ENCODE results near the gene ANKRD22. TPM values are rescaled to one million over a fixed set of nuclear protein-coding genes. Genes with fewer than 3 reads are reported as not detected.

Gene ANKRD22
- total and polyA plus RNA-seq, 9 of the 15 experiments (the other 6 are each of a cell fraction or from before 2014, with no cell fraction given) = not detected

DNA sequence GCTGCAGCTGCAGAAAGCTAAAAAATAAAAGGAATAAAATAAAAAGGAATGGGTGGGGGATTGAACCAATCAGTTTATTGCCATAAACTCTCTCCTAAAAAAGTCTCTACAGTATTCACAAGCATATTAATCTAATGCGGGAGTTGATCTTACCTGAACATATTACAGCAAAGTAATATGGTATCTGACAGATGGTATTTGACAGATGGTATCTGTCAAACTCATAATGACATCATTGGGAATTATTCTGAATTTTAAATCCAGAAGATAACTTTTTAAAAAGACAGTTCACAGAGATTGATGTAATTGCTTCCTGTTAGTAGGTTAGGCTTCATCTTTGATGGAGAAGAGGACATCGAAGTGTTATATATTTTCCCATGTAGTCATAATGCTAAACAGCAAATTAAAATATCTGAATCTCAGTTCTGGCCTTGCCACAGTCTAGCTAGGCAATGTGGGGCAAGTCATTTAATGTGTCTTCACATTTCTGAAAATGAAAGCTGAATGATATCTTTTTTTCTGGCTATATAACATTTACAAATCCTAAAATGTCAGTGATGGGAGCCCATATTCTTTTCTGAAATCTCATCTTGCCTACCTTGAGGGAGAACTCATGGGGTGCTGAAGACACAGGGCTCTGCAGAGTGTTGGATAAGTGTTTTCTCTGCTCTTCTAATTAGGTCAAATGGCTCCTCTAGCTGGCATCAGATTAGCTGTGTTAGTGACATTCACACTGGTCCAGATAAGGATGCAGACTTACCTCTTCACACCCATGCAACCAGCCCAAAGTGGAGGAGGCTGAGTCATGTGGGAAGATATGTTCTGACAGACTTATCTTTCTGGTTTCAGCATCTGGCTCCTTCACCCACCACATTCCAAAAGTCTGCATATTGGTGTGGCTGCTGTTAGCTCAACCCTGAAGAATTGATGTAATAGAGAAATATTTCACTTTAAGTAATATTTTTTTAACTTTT lies 51.2 kb downstream of the ANKRD22 start:
- Histone ChIP-seq H3K9ac (ENCODE audit: insufficient read depth in 1 of 2, low read depth in 2 of 2, low read length in 2 of 2) (no peak overlapping the region), H3K4me2 (ENCODE audit: insufficient read depth, low read length) (no peak overlapping the region), H3K9me3 (replicated peaks; ENCODE audit: control insufficient read depth, insufficient read depth, low read depth, low read length) (no peaks in the 10 kb centered on the region), H3K4me1 (replicated peaks in 1 of 2; ENCODE audit: control insufficient read depth in 2 of 2, insufficient read depth in 2 of 2, low read length in 2 of 2) (no peaks in the 10 kb centered on the region), H2AFZ (ENCODE audit: low read depth, low read length) (no peak overlapping the region), H3K27me3 (ENCODE audit: control insufficient read depth in 2 of 2, insufficient read depth in 2 of 2, low read length in 2 of 2) (no peaks in the 10 kb centered on the region), H4K20me1 (replicated peaks; ENCODE audit: control insufficient read depth, insufficient read depth, low read length) (no peaks in the 10 kb centered on the region), H3K27ac (ENCODE audit: extremely low read depth, low read depth, low read length) (no peak overlapping the region), H3K9me1 (ENCODE audit: control insufficient read depth, insufficient read depth, low read length) (no peaks in the 10 kb centered on the region), H3K79me2 (ENCODE audit: control insufficient read depth, insufficient read depth, low read length) (no peaks in the 10 kb centered on the region), H3K4me3 (no peak overlapping the region), H3K36me3 (ENCODE audit: control insufficient read depth, insufficient read depth, low read length) (no peaks in the 10 kb centered on the region)
- CTCF ChIA-PET (ENCODE audit: low intra/inter-chr PET ratio) = no interaction called here
- 0% methylated on average over 2 of the region's 2 CpGs for WGBS (ENCODE audit: insufficient coverage, low coverage, missing lambda C conversion rate)
- FAIRE-seq (no peak), ATAC-seq (no peak), DNase-seq (ENCODE audit: extremely low read depth in 1 of 4, low spot score in 3 of 4) (no peak)
- intact Hi-C loops (cut with micrococcal nuclease) (no loop called here), in situ Hi-C loops (cut with MboI) (no loop called here)
- TF ChIP-seq SNIP1 (IDR thresholded peaks at IDR 0.05; ENCODE audit: low read depth) (no peak), HCFC1 (IDR thresholded peaks at IDR 0.05; ENCODE audit: low read depth, low read length) (no peak), HDAC1 (IDR thresholded peaks at IDR 0.05) (no peak), ZNF445 (CRISPR knock-in tag; IDR thresholded peaks at IDR 0.05; ENCODE audit: low read depth) (no peak)
- TF ChIP-seq, protein P1, sequence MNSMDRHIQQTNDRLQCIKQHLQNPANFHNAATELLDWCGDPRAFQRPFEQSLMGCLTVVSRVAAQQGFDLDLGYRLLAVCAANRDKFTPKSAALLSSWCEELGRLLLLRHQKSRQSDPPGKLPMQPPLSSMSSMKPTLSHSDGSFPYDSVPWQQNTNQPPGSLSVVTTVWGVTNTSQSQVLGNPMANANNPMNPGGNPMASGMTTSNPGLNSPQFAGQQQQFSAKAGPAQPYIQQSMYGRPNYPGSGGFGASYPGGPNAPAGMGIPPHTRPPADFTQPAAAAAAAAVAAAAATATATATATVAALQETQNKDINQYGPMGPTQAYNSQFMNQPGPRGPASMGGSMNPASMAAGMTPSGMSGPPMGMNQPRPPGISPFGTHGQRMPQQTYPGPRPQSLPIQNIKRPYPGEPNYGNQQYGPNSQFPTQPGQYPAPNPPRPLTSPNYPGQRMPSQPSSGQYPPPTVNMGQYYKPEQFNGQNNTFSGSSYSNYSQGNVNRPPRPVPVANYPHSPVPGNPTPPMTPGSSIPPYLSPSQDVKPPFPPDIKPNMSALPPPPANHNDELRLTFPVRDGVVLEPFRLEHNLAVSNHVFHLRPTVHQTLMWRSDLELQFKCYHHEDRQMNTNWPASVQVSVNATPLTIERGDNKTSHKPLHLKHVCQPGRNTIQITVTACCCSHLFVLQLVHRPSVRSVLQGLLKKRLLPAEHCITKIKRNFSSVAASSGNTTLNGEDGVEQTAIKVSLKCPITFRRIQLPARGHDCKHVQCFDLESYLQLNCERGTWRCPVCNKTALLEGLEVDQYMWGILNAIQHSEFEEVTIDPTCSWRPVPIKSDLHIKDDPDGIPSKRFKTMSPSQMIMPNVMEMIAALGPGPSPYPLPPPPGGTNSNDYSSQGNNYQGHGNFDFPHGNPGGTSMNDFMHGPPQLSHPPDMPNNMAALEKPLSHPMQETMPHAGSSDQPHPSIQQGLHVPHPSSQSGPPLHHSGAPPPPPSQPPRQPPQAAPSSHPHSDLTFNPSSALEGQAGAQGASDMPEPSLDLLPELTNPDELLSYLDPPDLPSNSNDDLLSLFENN (IDR thresholded peaks at IDR 0.05; ENCODE audit: low read depth in 2 of 2, low read length in 2 of 2) = no peak
- POLR2A ChIA-PET = no interaction called here
- BruUV-seq (replicated peaks) = no TSS peak

Measured in K562 (cell line).